Measurements from ENCODE around the gene FGF12. TPM values are rescaled to one million over a fixed set of nuclear protein-coding genes. Genes with fewer than 3 reads are reported as not detected.

FGF12 gene
- total RNA-seq, 1 experiment from 2014 or later = 0.51 TPM

- no peaks in the 10 kb centered on the region for H3K4me1 ChIP-seq (ENCODE audit: control insufficient read depth, insufficient read depth, low read length)
- no peaks in the 10 kb centered on the region for H3K9me3 ChIP-seq (ENCODE audit: control insufficient read depth, insufficient read depth, low read depth, low read length)
- no peak overlapping the region for H3K4me3 ChIP-seq (ENCODE audit: low read depth in 2 of 2, low read length in 2 of 2)
- H3K27me3 ChIP-seq (ENCODE audit: control insufficient read depth, insufficient read depth, low read length) = no peaks in the 10 kb centered on the region
- ATAC-seq (no peak), DNase-seq (ENCODE audit: low read depth, low spot score) (no peak)
- H3K27ac ChIP-seq (ENCODE audit: low read length) = no peak overlapping the region
- no peak for TF ChIP-seq SIN3A (IDR thresholded peaks at IDR 0.05; ENCODE audit: borderline replicate concordance, insufficient read depth, low read depth, low read length)
- TF ChIP-seq, protein P1, sequence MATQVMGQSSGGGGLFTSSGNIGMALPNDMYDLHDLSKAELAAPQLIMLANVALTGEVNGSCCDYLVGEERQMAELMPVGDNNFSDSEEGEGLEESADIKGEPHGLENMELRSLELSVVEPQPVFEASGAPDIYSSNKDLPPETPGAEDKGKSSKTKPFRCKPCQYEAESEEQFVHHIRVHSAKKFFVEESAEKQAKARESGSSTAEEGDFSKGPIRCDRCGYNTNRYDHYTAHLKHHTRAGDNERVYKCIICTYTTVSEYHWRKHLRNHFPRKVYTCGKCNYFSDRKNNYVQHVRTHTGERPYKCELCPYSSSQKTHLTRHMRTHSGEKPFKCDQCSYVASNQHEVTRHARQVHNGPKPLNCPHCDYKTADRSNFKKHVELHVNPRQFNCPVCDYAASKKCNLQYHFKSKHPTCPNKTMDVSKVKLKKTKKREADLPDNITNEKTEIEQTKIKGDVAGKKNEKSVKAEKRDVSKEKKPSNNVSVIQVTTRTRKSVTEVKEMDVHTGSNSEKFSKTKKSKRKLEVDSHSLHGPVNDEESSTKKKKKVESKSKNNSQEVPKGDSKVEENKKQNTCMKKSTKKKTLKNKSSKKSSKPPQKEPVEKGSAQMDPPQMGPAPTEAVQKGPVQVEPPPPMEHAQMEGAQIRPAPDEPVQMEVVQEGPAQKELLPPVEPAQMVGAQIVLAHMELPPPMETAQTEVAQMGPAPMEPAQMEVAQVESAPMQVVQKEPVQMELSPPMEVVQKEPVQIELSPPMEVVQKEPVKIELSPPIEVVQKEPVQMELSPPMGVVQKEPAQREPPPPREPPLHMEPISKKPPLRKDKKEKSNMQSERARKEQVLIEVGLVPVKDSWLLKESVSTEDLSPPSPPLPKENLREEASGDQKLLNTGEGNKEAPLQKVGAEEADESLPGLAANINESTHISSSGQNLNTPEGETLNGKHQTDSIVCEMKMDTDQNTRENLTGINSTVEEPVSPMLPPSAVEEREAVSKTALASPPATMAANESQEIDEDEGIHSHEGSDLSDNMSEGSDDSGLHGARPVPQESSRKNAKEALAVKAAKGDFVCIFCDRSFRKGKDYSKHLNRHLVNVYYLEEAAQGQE (IDR thresholded peaks at IDR 0.05; ENCODE audit: insufficient read depth in 1 of 2, low read depth in 2 of 2, low read length in 1 of 2) = no peak
- TF ChIP-seq CTCF (IDR thresholded peaks at IDR 0.05) = no peak
- no peak for TF ChIP-seq TCF7L2 (IDR thresholded peaks at IDR 0.05; ENCODE audit: low read depth, low read length)
- no peak for TF ChIP-seq POLR2AphosphoS5 (IDR thresholded peaks at IDR 0.05; ENCODE audit: low read depth, low read length)
- ChIA-PET CTCF (no interaction called here), POLR2A (no interaction called here)
- in situ Hi-C loops (cut with HindIII; ENCODE audit: low pct_unique_long_range_greater_than_20kb, low sequenced_read_pairs) (no loop called here), intact Hi-C loops (cut with micrococcal nuclease; ENCODE audit: unreplicated experiment) (no loop called here)
- BruUV-seq (replicated peaks) = no TSS peak
- no peaks in the 10 kb centered on the region for H3K36me3 ChIP-seq (ENCODE audit: control insufficient read depth, insufficient read depth, low read length)
Measured at GRCh38 chr3:192277477-192277876, 449.9 kb downstream of the FGF12 start.

DNA sequence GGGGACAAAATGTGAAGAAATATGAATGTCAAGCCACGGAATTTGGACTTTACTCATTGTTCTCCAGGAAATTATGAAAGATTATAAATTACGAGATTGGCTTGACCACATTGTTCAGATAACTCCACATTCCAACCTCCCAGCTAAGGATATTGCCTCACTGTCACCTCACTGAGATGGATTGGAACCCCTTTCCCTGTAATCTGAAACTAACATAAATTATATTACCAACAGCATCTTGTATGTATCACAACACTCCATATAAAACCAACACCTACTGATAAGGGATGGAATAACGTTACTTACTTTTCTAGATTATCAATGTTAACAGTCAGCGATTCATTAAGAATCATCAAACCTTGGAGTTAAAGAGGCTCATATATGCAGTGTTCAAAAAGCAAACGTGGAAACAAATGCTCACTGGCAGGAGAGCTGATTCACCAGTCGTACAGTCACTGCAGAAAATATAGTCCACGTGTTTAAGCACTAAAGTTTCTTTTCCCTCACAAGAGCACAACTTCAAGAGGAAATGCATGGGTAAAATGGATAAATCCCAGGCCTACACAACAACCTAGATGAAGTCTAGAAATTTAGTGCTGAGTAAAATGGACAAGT lies 451.5 kb downstream of the FGF12 start:
- intact Hi-C loops (cut with micrococcal nuclease; ENCODE audit: unreplicated experiment) (no loop called here), in situ Hi-C loops (cut with HindIII; ENCODE audit: low pct_unique_long_range_greater_than_20kb, low sequenced_read_pairs) (no loop called here)
- ChIA-PET CTCF (no interaction called here), POLR2A (no interaction called here)
- Histone ChIP-seq H3K36me3 (ENCODE audit: control insufficient read depth, insufficient read depth, low read length) (no peaks in the 10 kb centered on the region), H3K4me1 (ENCODE audit: control insufficient read depth, insufficient read depth, low read length) (no peaks in the 10 kb centered on the region), H3K27ac (ENCODE audit: low read length) (no peak overlapping the region), H3K9me3 (ENCODE audit: control insufficient read depth, insufficient read depth, low read depth, low read length) (no peaks in the 10 kb centered on the region), H3K4me3 (ENCODE audit: low read depth in 2 of 2, low read length in 2 of 2) (no peak overlapping the region), H3K27me3 (ENCODE audit: control insufficient read depth, insufficient read depth, low read length) (no peaks in the 10 kb centered on the region)
- BruUV-seq (replicated peaks) = no TSS peak
- no peak for TF ChIP-seq POLR2AphosphoS5 (IDR thresholded peaks at IDR 0.05; ENCODE audit: low read depth, low read length)
- TF ChIP-seq, protein P1 (IDR thresholded peaks at IDR 0.05; ENCODE audit: insufficient read depth in 1 of 2, low read depth in 2 of 2, low read length in 1 of 2) = no peak
- no peak for TF ChIP-seq SIN3A (IDR thresholded peaks at IDR 0.05; ENCODE audit: borderline replicate concordance, insufficient read depth, low read depth, low read length)
- TF ChIP-seq CTCF (IDR thresholded peaks at IDR 0.05) = no peak
- no peak for TF ChIP-seq TCF7L2 (IDR thresholded peaks at IDR 0.05; ENCODE audit: low read depth, low read length)
- ATAC-seq (no peak), DNase-seq (ENCODE audit: low read depth, low spot score) (no peak)

All from Panc1 (cell line).